H9 (cell line): ENCODE data around the gene TMEM161B. TPM values are rescaled to one million over a fixed set of nuclear protein-coding genes. Genes with fewer than 3 reads are reported as not detected.

Experiments used
- DNase-seq: peaks from one replicate; pipeline ENCODE4 v3.0.0-alpha.2; 2017
- H2AFZ ChIP-seq: one replicate; pipeline ENCODE4 v1.6.1; 2013; ENCODE audit warnings: mild to moderate bottlenecking, low read length, control low read depth, moderate library complexity
- H2AK5ac ChIP-seq: 2 replicates; pipeline ENCODE4 v1.6.1; 2013; ENCODE audit warnings: low read length, control low read depth, mixed read lengths; ENCODE audit not compliant: insufficient read length
- H2BK120ac ChIP-seq: one replicate; pipeline ENCODE4 v1.6.1; 2013; ENCODE audit warnings: low read depth, mild to moderate bottlenecking, low read length, control low read depth, inconsistent platforms; ENCODE audit not compliant: poor library complexity, severe bottlenecking
- H2BK12ac ChIP-seq: 2 replicates; pipeline ENCODE4 v1.6.1; 2013; ENCODE audit warnings: low read length, control low read depth, mixed read lengths, low read depth; ENCODE audit not compliant: insufficient read length
- H2BK15ac ChIP-seq: 2 replicates; pipeline ENCODE4 v1.6.1; 2013; ENCODE audit warnings: low read depth, low read length, control low read depth
- H2BK20ac ChIP-seq: one replicate; pipeline ENCODE4 v1.6.1; 2013; ENCODE audit warnings: low read depth, mild to moderate bottlenecking, low read length, control low read depth, inconsistent platforms; ENCODE audit not compliant: poor library complexity, severe bottlenecking
- H2BK5ac ChIP-seq: 2 replicates; pipeline ENCODE4 v1.6.1; 2013; ENCODE audit warnings: low read length, control low read depth, mixed read lengths; ENCODE audit not compliant: insufficient read length
- H3K14ac ChIP-seq: 2 replicates; pipeline ENCODE4 v1.6.1; 2013; ENCODE audit warnings: low read length, control low read depth; ENCODE audit not compliant: insufficient read depth
- H3K18ac ChIP-seq: 2 replicates; pipeline ENCODE4 v1.6.1; 2013; ENCODE audit warnings: low read depth, mild to moderate bottlenecking, mixed read lengths, low read length, control low read depth; ENCODE audit not compliant: insufficient read length
- H3K23ac ChIP-seq: 2 replicates; pipeline ENCODE4 v1.6.1; 2013; ENCODE audit warnings: low read length, control low read depth, mixed read lengths, low read depth; ENCODE audit not compliant: insufficient read length
- H3K23me2 ChIP-seq: 2 replicates; pipeline ENCODE4 v1.6.1; 2013; ENCODE audit warnings: low read depth, mild to moderate bottlenecking, mixed read lengths, low read length, control low read depth; ENCODE audit not compliant: insufficient read length, poor library complexity, severe bottlenecking
- H3K27ac ChIP-seq: 2 replicates; pipeline ENCODE4 v1.5.1; 2013; ENCODE audit warnings: low read length, control low read depth, mixed read lengths, low read depth; ENCODE audit not compliant: insufficient read length
- H3K27me3 ChIP-seq: 2 replicates; pipeline ENCODE4 v1.6.1; 2013; ENCODE audit warnings: low read length, control low read depth, inconsistent platforms; ENCODE audit not compliant: insufficient read depth
- H3K4ac ChIP-seq: 2 replicates; pipeline ENCODE4 v1.6.1; 2013; ENCODE audit warnings: low read depth, mild to moderate bottlenecking, control low read depth, inconsistent platforms, low read length, moderate library complexity
- H3K4me1 ChIP-seq: 2 replicates; pipeline ENCODE4 v1.6.1; 2013; ENCODE audit warnings: low read length, control low read depth, inconsistent platforms; ENCODE audit not compliant: insufficient read depth
- H3K4me2 ChIP-seq: 2 replicates; pipeline ENCODE4 v1.6.1; 2013; ENCODE audit warnings: low read length, control low read depth, mixed read lengths; ENCODE audit not compliant: insufficient read length, insufficient read depth
- H3K56ac ChIP-seq: 2 replicates; pipeline ENCODE4 v1.6.1; 2013; ENCODE audit warnings: low read depth, mild to moderate bottlenecking, mixed read lengths, low read length, control low read depth; ENCODE audit not compliant: insufficient read length
- H3K79me1 ChIP-seq: 2 replicates; pipeline ENCODE4 v1.6.1; 2013; ENCODE audit warnings: low read depth, mild to moderate bottlenecking, moderate library complexity, low read length, control low read depth, inconsistent platforms; ENCODE audit not compliant: insufficient read depth, poor library complexity, severe bottlenecking
- H3K79me2 ChIP-seq: 2 replicates; pipeline ENCODE4 v1.6.1; 2013; ENCODE audit warnings: low read length, control low read depth, inconsistent platforms; ENCODE audit not compliant: insufficient read depth
- H3K9ac ChIP-seq: 2 replicates; pipeline ENCODE4 v1.6.1; 2013; ENCODE audit warnings: low read length, control low read depth, mixed read lengths; ENCODE audit not compliant: insufficient read length; ENCODE audit errors: extremely low read depth
- H3K9me3 ChIP-seq: one replicate; pipeline ENCODE4 v1.6.1; 2013; ENCODE audit warnings: low read depth, low read length, inconsistent platforms; ENCODE audit not compliant: control insufficient read depth
- H3T11ph ChIP-seq: one replicate; pipeline ENCODE4 v1.6.1; 2013; ENCODE audit warnings: mild to moderate bottlenecking, low read length, control low read depth, inconsistent platforms
- H4K20me1 ChIP-seq: one replicate; pipeline ENCODE4 v1.6.1; 2013; ENCODE audit not compliant: control insufficient read depth, insufficient read length, insufficient read depth
- H4K5ac ChIP-seq: 2 replicates; pipeline ENCODE4 v1.6.1; 2013; ENCODE audit warnings: low read depth, mild to moderate bottlenecking, mixed read lengths, low read length, control low read depth; ENCODE audit not compliant: insufficient read length
- H4K8ac ChIP-seq: replicated peaks from 2 replicates; pipeline ENCODE4 v1.6.1; 2013; ENCODE audit warnings: low read length, control low read depth, mixed read lengths, low read depth; ENCODE audit not compliant: insufficient read length
- H4K91ac ChIP-seq: 2 replicates; pipeline ENCODE4 v1.6.1; 2013; ENCODE audit warnings: low read depth, mild to moderate bottlenecking, moderate library complexity, mixed read lengths, low read length, control low read depth; ENCODE audit not compliant: insufficient read length
- H3K27ac Mint-ChIP-seq, 3 experiments: 2 replicates in 2 of 3; 3 replicates in 1 of 3; pipeline ENCODE4 v1.8.0; 2020 to 2021; ENCODE audit warnings: mixed read lengths in 3 of 3, mild to moderate bottlenecking in 1 of 3, moderate library complexity in 1 of 3
- H3K27me3 Mint-ChIP-seq: 2 replicates; pipeline ENCODE4 v1.8.0; 2021; ENCODE audit warnings: low read depth, mild to moderate bottlenecking, moderate library complexity, mixed read lengths
- H3K36me3 Mint-ChIP-seq, 3 experiments: 2 replicates in 2 of 3; 3 replicates in 1 of 3; pipeline ENCODE4 v1.8.0; 2020 to 2021; ENCODE audit warnings: low read depth in 3 of 3, mixed read lengths in 3 of 3; ENCODE audit not compliant: insufficient read depth in 1 of 3
- H3K4me1 Mint-ChIP-seq, 2 experiments: 2 replicates each; pipeline ENCODE4 v1.8.0; 2020; ENCODE audit warnings: mixed read lengths in 2 of 2
- H3K4me3 Mint-ChIP-seq, 2 experiments: 2 replicates in 1 of 2; 3 replicates in 1 of 2; pipeline ENCODE4 v1.8.0; 2020 to 2021; ENCODE audit warnings: mild to moderate bottlenecking in 2 of 2, mixed read lengths in 2 of 2, moderate library complexity in 1 of 2
- H3K9me3 Mint-ChIP-seq, 2 experiments: 2 replicates in 1 of 2; 3 replicates in 1 of 2; pipeline ENCODE4 v1.8.0; 2020; ENCODE audit warnings: mild to moderate bottlenecking in 2 of 2, mixed read lengths in 2 of 2, moderate library complexity in 1 of 2
- WGBS: extraction: QIAGEN DNeasy Blood & Tissue Kit; methylation state at CpG from one replicate; pipeline ENCODE4 v1.1.7; 2013; ENCODE audit warnings: missing lambda C conversion rate, low lambda C conversion rate, mixed read lengths; ENCODE audit not compliant: insufficient read length; ENCODE audit errors: extremely low coverage; 5-methylcytosine and 5-hydroxymethylcytosine counted together
- total RNA-seq: library from RNA; stranded (reverse); gene quantifications from 2 replicates; pipeline ENCODE4 v1.2.1, GENCODE V29; 2021
- TF ChIP-seq, protein P1 (sequence below): fragments of 200-600 bp; sonication (generic); conservative IDR thresholded peaks from 3 replicates; pipeline ENCODE4 v1.8.0; 2021; ENCODE audit warnings: antibody characterized with exemption, mild to moderate bottlenecking

Gene TMEM161B
- total RNA-seq, 1 experiment from 2014 or later, result 17.9 TPM

GRCh38 chr5:88158056-88158455 is 110.6 kb downstream of the TMEM161B start:
- no peak overlapping the region for H3K27ac ChIP-seq
- H3T11ph ChIP-seq, result no peak overlapping the region
- no peaks in the 10 kb centered on the region for H3K4me1 ChIP-seq
- no peak overlapping the region for H3K56ac ChIP-seq
- peaks cover 4% of the 10 kb centered on the region; the same call in 1 of the 2 replicates for H3K27me3 Mint-ChIP-seq
- DNase-seq, result no peak
- H3K9me3 Mint-ChIP-seq, result no peaks in the 10 kb centered on the region; a peak in 1 of 5 replicates
- no peak overlapping the region for H4K91ac ChIP-seq
- H2AFZ ChIP-seq, result no peak overlapping the region
- no peak overlapping the region for H2BK12ac ChIP-seq
- no peaks in the 10 kb centered on the region for H3K9me3 ChIP-seq
- H2BK20ac ChIP-seq, result no peak overlapping the region
- WGBS, result no CpG with 5 or more reads among the region's 2 CpGs
- H3K27ac Mint-ChIP-seq, result no peak overlapping the region
- H3K79me2 ChIP-seq, result no peaks in the 10 kb centered on the region
- no peaks in the 10 kb centered on the region for H4K20me1 ChIP-seq
- no peak overlapping the region for H3K4me2 ChIP-seq
- no peak overlapping the region for H3K23ac ChIP-seq
- no peak overlapping the region for H4K8ac ChIP-seq
- H3K23me2 ChIP-seq, result no peaks in the 10 kb centered on the region
- H3K36me3 Mint-ChIP-seq, result no peaks in the 10 kb centered on the region
- no peaks in the 10 kb centered on the region for H3K4me1 Mint-ChIP-seq
- no peak overlapping the region for H3K9ac ChIP-seq
- H2BK5ac ChIP-seq, result no peak overlapping the region
- H2AK5ac ChIP-seq, result no peak overlapping the region
- H4K5ac ChIP-seq, result no peak overlapping the region
- no peaks in the 10 kb centered on the region for H3K27me3 ChIP-seq
- no peak overlapping the region for H3K18ac ChIP-seq
- H3K79me1 ChIP-seq, result no peaks in the 10 kb centered on the region
- H3K4ac ChIP-seq, result no peak overlapping the region
- no peak overlapping the region for H3K4me3 Mint-ChIP-seq
- TF ChIP-seq, protein P1, sequence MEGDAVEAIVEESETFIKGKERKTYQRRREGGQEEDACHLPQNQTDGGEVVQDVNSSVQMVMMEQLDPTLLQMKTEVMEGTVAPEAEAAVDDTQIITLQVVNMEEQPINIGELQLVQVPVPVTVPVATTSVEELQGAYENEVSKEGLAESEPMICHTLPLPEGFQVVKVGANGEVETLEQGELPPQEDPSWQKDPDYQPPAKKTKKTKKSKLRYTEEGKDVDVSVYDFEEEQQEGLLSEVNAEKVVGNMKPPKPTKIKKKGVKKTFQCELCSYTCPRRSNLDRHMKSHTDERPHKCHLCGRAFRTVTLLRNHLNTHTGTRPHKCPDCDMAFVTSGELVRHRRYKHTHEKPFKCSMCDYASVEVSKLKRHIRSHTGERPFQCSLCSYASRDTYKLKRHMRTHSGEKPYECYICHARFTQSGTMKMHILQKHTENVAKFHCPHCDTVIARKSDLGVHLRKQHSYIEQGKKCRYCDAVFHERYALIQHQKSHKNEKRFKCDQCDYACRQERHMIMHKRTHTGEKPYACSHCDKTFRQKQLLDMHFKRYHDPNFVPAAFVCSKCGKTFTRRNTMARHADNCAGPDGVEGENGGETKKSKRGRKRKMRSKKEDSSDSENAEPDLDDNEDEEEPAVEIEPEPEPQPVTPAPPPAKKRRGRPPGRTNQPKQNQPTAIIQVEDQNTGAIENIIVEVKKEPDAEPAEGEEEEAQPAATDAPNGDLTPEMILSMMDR, result no peak
- no peak overlapping the region for H2BK15ac ChIP-seq
- H2BK120ac ChIP-seq, result no peak overlapping the region
- no peak overlapping the region for H3K14ac ChIP-seq
